Thoracic aorta (tissue), 2 donors: Measurements from ENCODE around the gene IL36RN. TPM values are rescaled to one million over a fixed set of nuclear protein-coding genes. Genes with fewer than 3 reads are reported as not detected.

Experiments
- ATAC-seq: fragments of 150-250 bp; one replicate; pipeline ENCODE4 v1.8.0; 2017; ENCODE audit warnings: low read depth; ENCODE audit not compliant: insufficient number of reproducible peaks, low FRiP score
- DNase-seq: peaks from one replicate; pipeline ENCODE4 v3.0.0-alpha.2; 2020; ENCODE audit warnings: low spot score
- H3K27ac ChIP-seq, 2 donors: fragments of 200-600 bp; sonication (generic); 1 replicate in 1 of 2; 2 replicates in 1 of 2; pipeline ENCODE4 v1.5.1; 2016; ENCODE audit warnings: mild to moderate bottlenecking in 2 of 2, moderate library complexity in 2 of 2
- H3K27me3 ChIP-seq: fragments of 200-600 bp; sonication (generic); replicated peaks from 2 replicates; pipeline ENCODE4 v1.6.0; 2016; ENCODE audit warnings: mild to moderate bottlenecking; ENCODE audit not compliant: insufficient read depth
- H3K36me3 ChIP-seq: fragments of 200-600 bp; sonication (generic); one replicate; pipeline ENCODE4 v1.5.1; 2016
- H3K4me1 ChIP-seq, 2 donors: fragments of 200-600 bp; sonication (generic); 1 replicate in 1 of 2; 2 replicates in 1 of 2; pipeline versions ENCODE4 v1.5.1 to v1.6.0; 2016; ENCODE audit warnings: low read depth in 2 of 2, mild to moderate bottlenecking in 1 of 2; ENCODE audit not compliant: control insufficient read depth in 1 of 2
- H3K4me3 ChIP-seq: fragments of 200-600 bp; sonication (generic); 2 replicates; pipeline ENCODE4 v1.5.1; 2016; ENCODE audit warnings: mild to moderate bottlenecking
- H3K9me3 ChIP-seq: fragments of 200-600 bp; sonication (generic); 2 replicates; pipeline ENCODE4 v1.5.1; 2016
- total RNA-seq, 2 donors: library from RNA; depleted of rRNA; stranded (reverse); fragments of >200 nt; gene quantifications; one replicate each; pipeline versions ENCODE4 v1.1.0 to v1.2.3, GENCODE V29; 2016
- TF ChIP-seq, protein P1 (sequence below): fragments of 200-600 bp; sonication (generic); IDR thresholded peaks from one replicate; pipeline ENCODE4 v1.5.1; 2019; ENCODE audit warnings: antibody characterized with exemption

Gene IL36RN
- total RNA-seq, 2 donors from 2014 or later, result not detected

DNA sequence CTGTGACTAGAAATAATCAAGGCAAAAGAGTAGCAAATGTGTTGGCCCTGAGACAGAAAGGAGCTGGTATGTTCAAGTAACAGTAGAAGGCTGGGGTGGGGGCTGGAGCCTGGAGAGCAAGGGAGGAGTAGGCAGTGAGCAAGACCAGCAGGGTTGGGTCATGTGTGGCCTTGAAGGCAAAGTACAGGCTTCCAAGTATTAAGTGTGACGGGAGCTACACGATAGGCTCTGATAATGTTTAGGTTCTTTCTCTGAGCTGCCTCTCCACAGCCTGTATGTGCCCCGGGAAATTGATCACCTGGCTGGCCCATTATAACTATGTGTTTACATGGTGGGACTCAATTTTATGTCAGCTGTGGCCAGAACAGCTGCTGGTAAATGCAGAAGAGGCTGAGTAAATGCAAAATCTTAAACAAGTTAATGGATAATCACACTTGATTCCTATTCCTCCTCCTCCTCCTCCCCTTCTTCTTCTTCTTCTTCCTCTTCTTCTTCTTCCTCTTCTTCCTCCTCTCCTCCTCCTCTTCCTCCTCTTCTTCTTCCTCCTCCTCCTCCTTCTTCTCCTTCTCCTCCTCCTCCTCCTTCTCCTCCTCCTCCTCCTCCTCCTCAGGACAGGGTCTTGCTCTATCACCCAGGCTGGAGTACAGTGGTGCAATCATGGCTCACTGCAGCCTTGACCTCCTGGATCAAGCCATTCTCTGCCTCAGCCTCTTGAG lies 18.1 kb downstream of the IL36RN start:
- no peak for ATAC-seq
- TF ChIP-seq, protein P1, sequence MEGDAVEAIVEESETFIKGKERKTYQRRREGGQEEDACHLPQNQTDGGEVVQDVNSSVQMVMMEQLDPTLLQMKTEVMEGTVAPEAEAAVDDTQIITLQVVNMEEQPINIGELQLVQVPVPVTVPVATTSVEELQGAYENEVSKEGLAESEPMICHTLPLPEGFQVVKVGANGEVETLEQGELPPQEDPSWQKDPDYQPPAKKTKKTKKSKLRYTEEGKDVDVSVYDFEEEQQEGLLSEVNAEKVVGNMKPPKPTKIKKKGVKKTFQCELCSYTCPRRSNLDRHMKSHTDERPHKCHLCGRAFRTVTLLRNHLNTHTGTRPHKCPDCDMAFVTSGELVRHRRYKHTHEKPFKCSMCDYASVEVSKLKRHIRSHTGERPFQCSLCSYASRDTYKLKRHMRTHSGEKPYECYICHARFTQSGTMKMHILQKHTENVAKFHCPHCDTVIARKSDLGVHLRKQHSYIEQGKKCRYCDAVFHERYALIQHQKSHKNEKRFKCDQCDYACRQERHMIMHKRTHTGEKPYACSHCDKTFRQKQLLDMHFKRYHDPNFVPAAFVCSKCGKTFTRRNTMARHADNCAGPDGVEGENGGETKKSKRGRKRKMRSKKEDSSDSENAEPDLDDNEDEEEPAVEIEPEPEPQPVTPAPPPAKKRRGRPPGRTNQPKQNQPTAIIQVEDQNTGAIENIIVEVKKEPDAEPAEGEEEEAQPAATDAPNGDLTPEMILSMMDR, result no peak
- no peaks in the 10 kb centered on the region for H3K27me3 ChIP-seq
- H3K4me3 ChIP-seq, result no peak overlapping the region
- no peaks in the 10 kb centered on the region for H3K36me3 ChIP-seq
- no peaks in the 10 kb centered on the region for H3K4me1 ChIP-seq
- H3K9me3 ChIP-seq, result no peaks in the 10 kb centered on the region
- H3K27ac ChIP-seq, result no peak overlapping the region
- DNase-seq, result no peak

DNA sequence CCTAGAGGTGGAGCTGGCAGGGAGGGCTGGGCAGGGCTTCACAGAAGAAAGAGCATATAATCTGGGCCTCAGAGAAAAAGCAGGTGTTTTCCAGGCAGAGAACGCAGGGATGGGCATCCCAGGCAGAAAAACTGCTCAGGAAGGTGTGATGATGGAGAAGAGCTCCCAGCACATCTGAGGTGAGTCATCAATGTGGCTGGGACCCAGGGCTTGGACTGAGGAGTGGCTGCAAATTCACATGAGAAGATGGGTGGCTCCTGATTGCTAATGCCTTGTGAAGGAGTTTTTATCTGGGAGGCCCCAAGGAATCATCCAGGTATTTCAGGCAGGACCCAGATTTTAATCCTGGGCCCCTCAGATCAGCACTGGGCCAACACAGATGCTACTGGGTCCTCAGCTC lies 18.9 kb downstream of the IL36RN start:
- ATAC-seq, result no peak
- H3K36me3 ChIP-seq, result no peaks in the 10 kb centered on the region
- TF ChIP-seq, protein P1, result no peak
- no peak overlapping the region for H3K4me3 ChIP-seq
- H3K27me3 ChIP-seq, result no peaks in the 10 kb centered on the region
- no peak overlapping the region for H3K27ac ChIP-seq
- H3K4me1 ChIP-seq, result no peaks in the 10 kb centered on the region
- no peak for DNase-seq
- no peaks in the 10 kb centered on the region for H3K9me3 ChIP-seq

DNA sequence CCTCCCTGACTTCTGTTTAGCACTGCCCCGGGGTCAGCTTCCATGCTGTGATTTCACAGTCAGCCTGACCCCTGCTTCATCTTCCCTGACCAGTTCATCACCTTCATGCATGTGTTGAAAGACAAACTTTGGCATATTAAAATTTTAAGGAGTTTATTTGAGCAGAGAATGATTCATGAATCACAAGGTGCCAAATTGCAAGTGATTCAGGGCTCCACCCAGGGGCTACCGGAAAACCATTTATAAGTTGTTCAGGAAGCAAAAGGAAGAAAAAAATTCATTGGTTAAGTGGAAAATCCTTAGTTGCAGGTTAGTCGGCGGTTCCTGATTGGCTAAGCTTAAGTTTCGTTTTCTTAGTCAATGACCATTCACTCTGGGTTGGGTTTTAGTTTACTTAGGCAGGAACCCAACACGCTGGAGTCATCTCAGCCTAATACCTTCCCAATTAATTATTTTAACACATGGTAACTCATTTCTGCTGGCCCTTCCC lies 19.4 kb downstream of the IL36RN start:
- Histone ChIP-seq H3K27me3 (no peaks in the 10 kb centered on the region), H3K27ac (no peak overlapping the region), H3K9me3 (no peaks in the 10 kb centered on the region), H3K36me3 (no peaks in the 10 kb centered on the region), H3K4me1 (no peaks in the 10 kb centered on the region), H3K4me3 (no peak overlapping the region)
- TF ChIP-seq, protein P1, result no peak
- ATAC-seq (no peak), DNase-seq (no peak)

DNA sequence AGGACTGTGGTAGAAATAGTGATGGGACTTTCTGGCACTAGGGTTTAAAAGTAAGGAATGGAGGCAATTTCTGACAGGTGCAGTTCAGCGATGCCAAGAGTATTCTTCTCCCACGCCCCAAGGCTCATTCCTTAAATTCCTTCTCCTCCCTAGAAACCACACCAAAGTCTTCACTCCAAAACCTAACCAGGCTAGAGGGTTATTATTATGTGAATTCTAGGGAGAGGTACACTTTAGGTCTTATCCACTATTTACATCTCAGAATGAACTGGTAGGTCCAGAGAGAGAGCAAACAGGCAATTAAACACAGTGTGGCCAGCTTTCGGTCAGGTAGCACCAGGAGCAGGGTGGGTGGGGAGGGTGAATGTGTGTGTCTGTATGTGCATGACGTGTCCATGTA lies 20.1 kb downstream of the IL36RN start:
- Histone ChIP-seq H3K4me1 (no peaks in the 10 kb centered on the region), H3K27ac (no peak overlapping the region), H3K4me3 (no peak overlapping the region), H3K9me3 (no peaks in the 10 kb centered on the region), H3K36me3 (no peaks in the 10 kb centered on the region), H3K27me3 (no peaks in the 10 kb centered on the region)
- DNase-seq, result no peak
- ATAC-seq, result no peak
- TF ChIP-seq, protein P1, result no peak

DNA sequence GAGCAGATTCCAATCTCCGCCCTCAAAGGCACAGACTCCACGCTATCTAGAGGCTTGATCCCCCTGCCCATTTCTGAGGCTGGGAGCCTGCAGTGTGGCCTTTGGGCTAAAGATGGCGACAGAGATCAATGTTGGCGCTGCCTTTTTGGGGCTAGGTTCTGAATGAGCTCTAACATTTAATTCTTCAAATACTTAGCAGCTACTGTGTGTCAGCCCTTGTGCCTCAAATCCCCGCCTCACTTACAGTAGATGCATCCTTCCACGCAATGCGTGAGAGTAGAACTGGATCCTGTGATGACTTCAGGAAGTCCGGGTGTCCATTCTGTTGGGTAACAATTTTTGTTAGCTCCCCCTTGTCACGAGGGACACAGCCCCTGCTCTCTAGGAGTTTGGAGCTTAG lies 21.1 kb downstream of the IL36RN start:
- ATAC-seq, result no peak

More for the DNA sequence above, 21.1 kb downstream of the IL36RN start:
- Histone ChIP-seq H3K4me3 (no peak overlapping the region), H3K27me3 (no peaks in the 10 kb centered on the region), H3K4me1 (no peaks in the 10 kb centered on the region), H3K36me3 (no peaks in the 10 kb centered on the region), H3K27ac (no peak overlapping the region), H3K9me3 (no peaks in the 10 kb centered on the region)
- TF ChIP-seq, protein P1, result no peak
- no peak for DNase-seq
